HL-60 (cell line): Measurements from ENCODE around the gene METRNL.

ENCODE experiments used
- DNase-seq, 2 experiments: peaks; one replicate each; pipeline ENCODE4 v3.0.0-alpha.2; 2010 to 2020; ENCODE audit warnings: low read depth in 1 of 2, low spot score in 1 of 2
- H3K27ac ChIP-seq: fragments of 250-450 bp; sonication (Bioruptor Pico); replicated peaks from 2 replicates; pipeline ENCODE4 v1.5.1; 2020; ENCODE audit warnings: mild to moderate bottlenecking, moderate library complexity
- H3K27me3 ChIP-seq: fragments of 250-450 bp; sonication (Bioruptor Pico); 2 replicates; pipeline ENCODE4 v1.5.1; 2021; ENCODE audit warnings: mild to moderate bottlenecking, moderate library complexity; ENCODE audit not compliant: insufficient read depth, poor library complexity, severe bottlenecking
- H3K4me3 ChIP-seq: replicated peaks from 2 replicates; pipeline ENCODE4 v1.5.1; 2011; ENCODE audit warnings: mild to moderate bottlenecking, control low read depth, low read length; ENCODE audit not compliant: insufficient read depth
- CTCF ChIP-seq: IDR thresholded peaks from one replicate; pipeline ENCODE4 v1.5.1; 2011; ENCODE audit warnings: low read length, control low read depth, inconsistent platforms; ENCODE audit not compliant: insufficient read depth
- GABPA ChIP-seq: IDR thresholded peaks from 2 replicates; pipeline ENCODE4 v1.6.1; 2012; ENCODE audit warnings: low read depth
- POLR2AphosphoS5 ChIP-seq: IDR thresholded peaks from 2 replicates; pipeline ENCODE4 v1.6.1; 2012; ENCODE audit warnings: low read depth
- REST ChIP-seq: IDR thresholded peaks from 2 replicates; pipeline ENCODE4 v1.6.1; 2012; ENCODE audit warnings: low read depth; ENCODE audit not compliant: insufficient replicate concordance
- SPI1 ChIP-seq: IDR thresholded peaks from 2 replicates; pipeline ENCODE4 v1.6.1; 2012; ENCODE audit warnings: low read depth, mild to moderate bottlenecking, borderline replicate concordance

METRNL gene

GRCh38 chr17:83143817-83144231, 64.4 kb downstream of the METRNL start:
- no peak overlapping the region for H3K4me3 ChIP-seq
- peaks cover 2% of the 10 kb centered on the region for H3K27me3 ChIP-seq
- no peak overlapping the region for H3K27ac ChIP-seq
- TF ChIP-seq GABPA (no peak), CTCF (no peak), SPI1 (no peak), POLR2AphosphoS5 (no peak), REST (no peak)
- DNase-seq, result no peak
